PC-9 (cell line): Measurements from ENCODE around the gene ATG4D.

Source experiments
- EZH2 ChIP-seq: fragments of 200-600 bp; sonication (generic); IDR thresholded peaks from 2 replicates; pipeline ENCODE4 v1.8.0; 2017; ENCODE audit warnings: antibody characterized with exemption, low read depth
- TF ChIP-seq, protein P1 (sequence below): fragments of 200-600 bp; sonication (generic); conservative IDR thresholded peaks from 2 replicates; pipeline ENCODE4 v1.6.1; 2017; ENCODE audit warnings: mixed run types, antibody characterized with exemption, mild to moderate bottlenecking, moderate library complexity

DNA sequence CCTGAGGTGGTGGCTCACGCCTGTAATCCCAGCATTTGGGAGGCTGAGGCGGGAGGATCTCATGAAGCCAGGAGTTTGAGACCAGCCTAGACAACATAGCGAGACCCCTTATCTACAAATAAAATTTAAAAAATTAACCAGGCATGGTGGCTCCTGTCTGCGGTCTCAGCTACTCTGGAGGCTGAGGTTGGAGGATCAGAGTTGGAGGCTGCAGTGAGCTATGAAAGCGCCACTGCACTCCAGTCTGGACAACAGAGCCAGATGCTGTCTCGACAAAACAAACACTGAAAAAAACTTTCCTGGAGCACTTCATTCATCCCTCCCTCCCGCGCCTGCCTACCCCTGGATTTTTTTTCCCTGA lies 665 bp upstream of the ATG4D start:
- TF ChIP-seq, protein P1, sequence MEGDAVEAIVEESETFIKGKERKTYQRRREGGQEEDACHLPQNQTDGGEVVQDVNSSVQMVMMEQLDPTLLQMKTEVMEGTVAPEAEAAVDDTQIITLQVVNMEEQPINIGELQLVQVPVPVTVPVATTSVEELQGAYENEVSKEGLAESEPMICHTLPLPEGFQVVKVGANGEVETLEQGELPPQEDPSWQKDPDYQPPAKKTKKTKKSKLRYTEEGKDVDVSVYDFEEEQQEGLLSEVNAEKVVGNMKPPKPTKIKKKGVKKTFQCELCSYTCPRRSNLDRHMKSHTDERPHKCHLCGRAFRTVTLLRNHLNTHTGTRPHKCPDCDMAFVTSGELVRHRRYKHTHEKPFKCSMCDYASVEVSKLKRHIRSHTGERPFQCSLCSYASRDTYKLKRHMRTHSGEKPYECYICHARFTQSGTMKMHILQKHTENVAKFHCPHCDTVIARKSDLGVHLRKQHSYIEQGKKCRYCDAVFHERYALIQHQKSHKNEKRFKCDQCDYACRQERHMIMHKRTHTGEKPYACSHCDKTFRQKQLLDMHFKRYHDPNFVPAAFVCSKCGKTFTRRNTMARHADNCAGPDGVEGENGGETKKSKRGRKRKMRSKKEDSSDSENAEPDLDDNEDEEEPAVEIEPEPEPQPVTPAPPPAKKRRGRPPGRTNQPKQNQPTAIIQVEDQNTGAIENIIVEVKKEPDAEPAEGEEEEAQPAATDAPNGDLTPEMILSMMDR = no peak
- TF ChIP-seq EZH2 = no peak
